ENCODE results near the gene FAM222B. TPM values are rescaled to one million over a fixed set of nuclear protein-coding genes. Genes with fewer than 3 reads are reported as not detected.

Gene FAM222B
- total and polyA plus RNA-seq, 9 of the 15 experiments (the other 6 are each of a cell fraction or from before 2014, with no cell fraction given) = 4.0 to 34.6 (median 7.5) TPM

GRCh38 chr17:28725660-28726225 lies 116.8 kb downstream of the FAM222B start (continued):
- TF ChIP-seq TEAD1 (CRISPR knock-in tag; IDR thresholded peaks at IDR 0.05) = peak in 1 of 2 experiments; percentile 73; a peak in 1 of 4 replicates
- TF ChIP-seq SMAD3 (CRISPR knock-in tag; conservative IDR thresholded peaks at IDR 0.05) = no peak
- TF ChIP-seq ELK1 (CRISPR knock-in tag; IDR thresholded peaks at IDR 0.05) = no peak
- TF ChIP-seq EZH2 (IDR thresholded peaks at IDR 0.05; ENCODE audit: borderline replicate concordance, low read depth, low read length) = no peak
- peak; percentile 96 for TF ChIP-seq ERF (CRISPR knock-in tag; IDR thresholded peaks at IDR 0.05)
- TF ChIP-seq SUPT5H (IDR thresholded peaks at IDR 0.05) = peak; percentile 72
- 0 out of 2 replicates have a peak, but pooled peaks have one; percentile 48 for TF ChIP-seq HOXB6 (CRISPR knock-in tag; IDR thresholded peaks at IDR 0.05; ENCODE audit: borderline replicate concordance)
- TF ChIP-seq NFRKB (IDR thresholded peaks at IDR 0.05; ENCODE audit: low read depth) = peak; percentile 64; the same call in 1 of the 2 replicates
- peak; percentile 61; the same call in 1 of the 2 replicates for TF ChIP-seq E2F3 (CRISPR knock-in tag; IDR thresholded peaks at IDR 0.05)
- TF ChIP-seq CREB3L1 (IDR thresholded peaks at IDR 0.05; ENCODE audit: borderline replicate concordance, low read depth) = peak; percentile 83
- TF ChIP-seq ZNF232 (CRISPR knock-in tag; IDR thresholded peaks at IDR 0.05) = 0 out of 2 replicates have a peak, but pooled peaks have one; percentile 50
- TF ChIP-seq TFAP4 (CRISPR knock-in tag; IDR thresholded peaks at IDR 0.05; ENCODE audit: borderline replicate concordance) = peak; percentile 68
- peak; percentile 54; the same call in 1 of the 2 replicates for TF ChIP-seq ETV5 (CRISPR knock-in tag; IDR thresholded peaks at IDR 0.05; ENCODE audit: low read depth)
- no peak for TF ChIP-seq KHSRP (IDR thresholded peaks at IDR 0.05)
- no peak for TF ChIP-seq BRF2 (IDR thresholded peaks at IDR 0.05; ENCODE audit: borderline replicate concordance, insufficient read depth, insufficient read length)
- no peak for TF ChIP-seq GTF2F1 (IDR thresholded peaks at IDR 0.05; ENCODE audit: low read depth, low read length)
- peak; percentile 60 for TF ChIP-seq CREM (IDR thresholded peaks at IDR 0.05; ENCODE audit: low read depth)
- peak; percentile 86; the same call in 1 of the 2 replicates for TF ChIP-seq RHOXF2B (CRISPR knock-in tag; conservative IDR thresholded peaks at IDR 0.05)
- TF ChIP-seq ZNF224 (CRISPR knock-in tag; IDR thresholded peaks at IDR 0.05) = no peak
- TF ChIP-seq ZFP91 (CRISPR knock-in tag; IDR thresholded peaks at IDR 0.05) = peak; percentile 77
- no peak for TF ChIP-seq GMEB1 (CRISPR knock-in tag; IDR thresholded peaks at IDR 0.05)

All from K562 (cell line).